ES-I3 (cell line): ENCODE results near the gene TTC9C.
A peak's percentile ranks its signal among the peaks of the same experiment; 100 is the strongest.
"Not testable (repeated sequence)": the region's sequence is repeated elsewhere in the genome, so short reads cannot be mapped to it uniquely, and the experiment has no call there.

Experiments
- H3K36me3 ChIP-seq: 2 replicates; pipeline ENCODE4 v1.6.1; 2013; ENCODE audit warnings: mild to moderate bottlenecking, low read length, control low read depth, moderate library complexity; ENCODE audit not compliant: insufficient read depth
- H3K4me1 ChIP-seq: 2 replicates; pipeline ENCODE4 v1.6.1; 2013; ENCODE audit warnings: mild to moderate bottlenecking, control low read depth, low read length; ENCODE audit not compliant: insufficient read depth
- H3K9ac ChIP-seq: 2 replicates; pipeline ENCODE4 v1.6.1; 2013; ENCODE audit warnings: low read depth, mild to moderate bottlenecking, low read length, moderate library complexity
- H3K9me3 ChIP-seq: 2 replicates; pipeline ENCODE4 v1.6.1; 2013; ENCODE audit warnings: mild to moderate bottlenecking, low read length, moderate library complexity; ENCODE audit not compliant: control insufficient read depth, insufficient read depth

Gene TTC9C, protein sequence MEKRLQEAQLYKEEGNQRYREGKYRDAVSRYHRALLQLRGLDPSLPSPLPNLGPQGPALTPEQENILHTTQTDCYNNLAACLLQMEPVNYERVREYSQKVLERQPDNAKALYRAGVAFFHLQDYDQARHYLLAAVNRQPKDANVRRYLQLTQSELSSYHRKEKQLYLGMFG

DNA sequence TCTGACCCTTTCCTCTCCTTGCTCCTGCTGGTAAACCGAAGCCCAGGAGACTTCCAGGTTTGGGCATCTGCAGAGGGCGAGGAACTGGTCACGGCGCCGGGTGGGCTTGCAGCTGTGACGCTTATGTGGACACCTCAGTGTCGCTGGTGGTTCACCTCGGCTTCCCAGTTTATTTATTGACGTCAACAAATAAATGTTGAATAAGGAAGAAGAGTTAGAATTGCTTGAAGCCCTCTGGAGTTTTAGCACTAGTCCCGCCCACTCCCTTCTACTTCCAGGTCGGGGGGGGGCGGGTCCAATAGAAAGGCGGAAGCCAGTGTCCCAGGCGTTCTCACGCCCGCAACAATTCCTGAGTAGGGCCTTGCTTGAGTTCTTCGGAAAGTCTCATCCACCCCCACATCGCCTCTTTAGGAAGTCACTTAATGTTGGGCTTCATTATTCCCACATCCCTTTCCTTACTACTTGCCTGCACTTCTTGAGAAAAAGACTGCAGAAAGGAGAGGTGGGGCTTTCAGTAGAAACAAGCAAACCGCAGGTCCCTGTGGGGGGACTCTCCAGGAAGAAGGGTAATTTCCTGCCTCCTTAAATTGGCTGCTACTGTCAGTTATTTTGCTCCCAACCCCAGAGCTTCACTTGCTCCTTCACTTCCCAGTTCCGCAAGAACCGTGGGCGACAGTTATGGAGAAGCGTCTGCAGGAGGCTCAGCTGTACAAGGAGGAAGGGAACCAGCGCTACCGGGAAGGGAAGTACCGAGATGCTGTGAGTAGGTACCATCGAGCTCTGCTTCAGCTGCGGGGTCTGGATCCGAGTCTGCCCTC is at the start of gene TTC9C:
TTC9C (plus strand) TSS at position 316 of the 818 bp plus-strand sequence; CDS start at position 679, 363 bp downstream.
- Histone ChIP-seq H3K4me1 (no peaks in the 10 kb centered on the region; the same call in 1 of the 2 replicates), H3K36me3 (peaks cover 9% of the 10 kb centered on the region), H3K9ac (peak within 1 kb of the TSS; percentile 69), H3K9me3 (no peaks in the 10 kb centered on the region)

DNA sequence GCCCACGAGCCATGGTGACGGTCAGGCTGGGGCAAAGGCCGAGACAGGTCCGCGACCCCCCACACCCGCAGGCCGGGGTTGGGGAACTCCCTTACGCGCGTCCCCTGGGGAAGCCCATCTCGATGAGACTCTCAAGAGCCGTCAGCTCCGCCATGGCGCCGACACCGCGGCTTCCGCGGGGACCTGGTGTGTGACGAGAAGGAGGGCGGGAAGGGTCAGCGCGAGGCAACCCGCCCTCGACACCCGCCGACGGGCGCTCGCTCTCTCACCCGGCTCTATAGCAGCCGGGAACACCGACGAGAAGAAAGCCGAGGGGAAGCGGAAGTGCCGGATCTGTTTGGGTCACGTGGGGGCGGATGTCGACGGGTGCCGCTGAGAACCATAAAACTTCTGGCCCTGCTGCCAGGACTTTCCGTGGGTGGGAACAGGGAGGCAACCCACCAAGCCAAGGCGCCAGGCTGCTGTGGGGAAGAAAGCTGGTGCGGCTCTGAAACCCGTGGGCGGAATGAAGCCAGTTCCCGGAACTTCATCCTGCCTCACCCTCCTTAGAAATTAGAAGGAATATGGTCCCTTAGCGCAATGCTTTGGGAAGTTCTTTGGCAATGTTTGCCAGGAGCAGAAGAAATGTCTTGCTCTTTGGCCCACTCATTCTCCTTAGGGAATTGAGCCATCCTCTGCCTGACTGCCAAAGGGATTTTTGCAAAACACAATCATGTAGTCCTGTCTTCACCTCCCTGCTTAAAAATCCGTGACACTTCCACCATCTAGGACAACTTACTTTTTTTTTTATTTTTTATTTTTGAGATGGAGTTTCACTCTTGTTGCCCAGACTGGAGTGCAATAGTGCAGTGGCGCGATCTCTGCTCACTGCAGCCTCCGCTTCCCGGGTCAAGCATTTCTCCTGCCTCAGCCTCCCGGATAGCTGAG is 49.3 kb upstream of the TTC9C start, which contains the start of gene UBXN1:
UBXN1 (minus strand) TSS at position 304 of the 927 bp plus-strand sequence; CDS start at position 154, 150 bp downstream.
- H3K4me1 ChIP-seq, result no peaks in the 10 kb centered on the region
- peak within 1 kb of the TSS; percentile 67 for H3K9ac ChIP-seq
- H3K9me3 ChIP-seq, result no peaks in the 10 kb centered on the region
- H3K36me3 ChIP-seq, result no peaks in the 10 kb centered on the region

DNA sequence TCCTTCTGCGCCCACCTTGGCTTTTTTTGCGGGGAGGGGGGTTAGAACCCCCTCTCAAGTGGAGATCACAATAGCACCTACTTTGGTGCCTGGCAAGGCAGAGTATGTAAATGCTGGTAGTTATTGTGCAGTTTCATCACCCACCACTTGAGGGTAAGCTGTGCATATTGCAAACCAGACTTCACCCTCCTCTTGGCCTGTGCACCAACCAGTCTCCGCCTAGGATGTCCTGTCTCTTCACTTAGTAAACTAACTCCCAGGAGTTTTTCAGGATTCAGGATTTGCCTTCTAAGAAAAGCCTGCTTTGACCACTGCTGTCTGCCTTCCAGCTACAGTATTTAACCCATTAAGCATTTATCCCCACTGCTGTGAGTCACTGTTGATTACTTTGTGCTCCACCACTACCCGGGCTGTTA is 47.5 kb upstream of the TTC9C start:
- no peaks in the 10 kb centered on the region for H3K36me3 ChIP-seq
- no peak overlapping the region for H3K9ac ChIP-seq
- no peaks in the 10 kb centered on the region for H3K9me3 ChIP-seq
- no peaks in the 10 kb centered on the region for H3K4me1 ChIP-seq

DNA sequence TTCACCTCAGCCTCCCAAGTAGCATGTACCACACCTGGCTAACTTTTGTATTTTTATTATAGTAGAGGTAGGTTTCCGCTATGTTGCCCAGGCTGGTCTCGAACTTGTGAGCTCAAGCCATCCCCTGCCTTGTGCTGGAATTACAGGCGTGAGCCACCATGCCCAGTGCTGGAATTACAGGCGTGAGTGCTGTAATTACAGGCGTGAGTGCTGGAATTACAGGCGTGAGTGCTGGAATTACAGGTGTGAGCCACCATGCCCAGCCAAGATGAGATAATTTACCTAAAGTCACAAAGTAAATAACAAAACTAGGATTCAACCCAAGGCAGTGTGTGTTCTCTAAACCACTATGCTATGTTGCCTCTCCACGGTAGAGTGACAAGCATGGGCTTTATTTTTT is 45.8 kb upstream of the TTC9C start:
- Histone ChIP-seq H3K4me1 (no peaks in the 10 kb centered on the region), H3K9me3 (no peaks in the 10 kb centered on the region), H3K9ac (no peak overlapping the region), H3K36me3 (no peaks in the 10 kb centered on the region)

DNA sequence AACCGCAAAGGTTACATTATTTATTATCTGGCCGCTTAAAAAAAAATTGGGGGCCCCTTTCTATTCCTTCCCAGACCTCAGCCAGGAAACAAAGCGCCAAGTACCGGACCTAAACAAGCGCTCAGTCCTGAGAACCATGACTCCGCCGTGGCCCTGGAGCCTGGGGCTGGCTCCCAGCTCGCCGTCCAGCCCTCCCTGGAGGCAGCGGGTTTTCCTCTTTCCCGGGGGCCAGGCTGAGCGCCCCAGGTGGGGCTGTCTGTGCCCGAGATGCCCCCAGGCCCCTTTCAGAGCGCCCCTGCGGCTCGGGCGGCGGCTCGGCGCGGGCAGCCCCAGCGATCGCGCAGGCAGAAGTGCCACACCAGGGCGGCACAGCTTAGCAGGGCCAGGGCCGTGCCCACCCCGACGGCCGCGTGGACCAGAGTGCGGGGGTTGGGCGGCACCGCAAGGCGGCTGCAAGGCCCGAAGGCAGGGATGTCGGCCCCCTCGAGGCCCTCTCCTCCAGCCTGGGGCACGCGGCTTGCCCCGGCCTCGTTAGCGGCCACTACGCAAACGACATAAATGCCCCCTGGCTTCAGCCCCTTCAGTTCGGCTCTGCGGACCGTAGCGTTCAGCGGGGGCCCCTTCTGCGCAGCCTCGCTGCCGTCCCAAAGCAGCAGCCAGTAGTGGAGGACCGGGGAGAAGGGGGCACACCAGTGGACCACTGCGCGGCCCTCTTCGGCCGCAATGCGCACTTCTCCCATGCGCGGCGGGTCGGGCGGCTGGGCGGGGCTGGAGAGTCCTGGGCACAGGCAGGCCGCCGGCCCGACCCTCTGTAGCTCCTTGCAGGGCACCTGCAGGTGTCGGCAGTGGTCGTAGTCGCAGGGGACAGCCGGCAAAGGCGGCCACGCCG is 40.5 kb upstream of the TTC9C start:
- Histone ChIP-seq H3K4me1 (peaks cover 18% of the 10 kb centered on the region), H3K9me3 (no peaks in the 10 kb centered on the region), H3K9ac (no peak overlapping the region), H3K36me3 (peaks cover 8% of the 10 kb centered on the region)

DNA sequence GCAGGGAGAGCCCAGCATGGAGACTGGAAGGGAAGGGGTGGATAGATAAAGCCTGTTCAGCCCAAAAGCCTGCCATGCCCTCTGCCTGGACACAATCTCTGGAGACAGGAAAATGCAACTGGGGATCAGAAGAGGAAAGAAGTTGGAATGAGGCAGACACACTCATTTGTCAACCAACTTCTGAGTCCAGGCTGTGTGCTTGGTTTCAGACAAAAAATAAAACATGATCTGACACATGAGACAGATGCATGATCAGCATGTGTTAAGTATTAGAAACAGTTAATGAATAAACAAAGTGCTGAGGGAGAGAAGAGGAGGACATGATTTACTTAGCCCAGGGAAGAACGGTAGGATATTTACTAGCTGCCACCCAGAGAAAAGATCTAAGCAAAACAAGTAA is 39.8 kb upstream of the TTC9C start:
- H3K9ac ChIP-seq, result no peak overlapping the region
- peaks cover 18% of the 10 kb centered on the region for H3K4me1 ChIP-seq
- peaks cover 8% of the 10 kb centered on the region for H3K36me3 ChIP-seq
- no peaks in the 10 kb centered on the region for H3K9me3 ChIP-seq

DNA sequence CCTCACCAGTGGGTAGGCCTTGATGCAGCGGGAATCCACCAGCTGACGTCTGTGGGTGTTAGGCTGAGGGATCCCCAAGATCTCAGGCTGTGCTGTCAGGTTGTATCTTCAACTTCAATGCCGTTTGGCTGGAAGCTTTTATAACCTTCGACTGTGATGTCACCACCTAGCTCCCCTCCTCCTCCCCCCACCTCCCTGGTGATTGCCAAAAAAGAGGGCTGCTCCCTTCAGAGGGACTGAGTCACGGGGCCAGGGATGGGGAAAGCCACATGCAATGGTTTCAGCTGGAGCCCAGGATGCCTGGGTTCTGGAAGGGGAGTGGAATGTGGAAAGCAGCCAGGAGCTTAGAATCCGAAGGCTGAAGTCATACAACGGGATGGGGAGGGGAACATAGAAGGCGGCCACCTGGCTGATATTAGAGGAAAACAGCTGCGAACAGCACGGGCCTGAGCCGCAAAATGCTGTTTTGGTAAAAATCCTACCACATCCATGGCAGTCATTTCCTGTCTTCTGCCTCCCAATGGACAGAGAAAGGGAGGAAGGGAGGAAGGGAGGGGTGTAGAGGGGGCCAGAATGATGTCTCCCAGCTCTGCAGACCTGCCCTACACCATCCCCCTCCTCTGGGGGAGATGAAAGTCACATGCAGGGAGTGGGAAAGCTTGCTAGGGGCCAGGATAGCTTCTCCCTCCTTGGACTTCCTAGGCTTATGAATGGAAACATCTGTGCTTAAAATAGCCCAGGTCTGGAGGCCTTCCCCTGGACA is 38.7 kb upstream of the TTC9C start, which contains the start of gene LRRN4CL:
LRRN4CL (minus strand) TSS at position 110 of the 763 bp plus-strand sequence. CDS start 1,022 bp downstream, outside the sequence.
- peaks cover 18% of the 10 kb centered on the region for H3K4me1 ChIP-seq
- no peak within 1 kb of the TSS for H3K9ac ChIP-seq
- no peaks in the 10 kb centered on the region for H3K9me3 ChIP-seq
- peaks cover 8% of the 10 kb centered on the region for H3K36me3 ChIP-seq

DNA sequence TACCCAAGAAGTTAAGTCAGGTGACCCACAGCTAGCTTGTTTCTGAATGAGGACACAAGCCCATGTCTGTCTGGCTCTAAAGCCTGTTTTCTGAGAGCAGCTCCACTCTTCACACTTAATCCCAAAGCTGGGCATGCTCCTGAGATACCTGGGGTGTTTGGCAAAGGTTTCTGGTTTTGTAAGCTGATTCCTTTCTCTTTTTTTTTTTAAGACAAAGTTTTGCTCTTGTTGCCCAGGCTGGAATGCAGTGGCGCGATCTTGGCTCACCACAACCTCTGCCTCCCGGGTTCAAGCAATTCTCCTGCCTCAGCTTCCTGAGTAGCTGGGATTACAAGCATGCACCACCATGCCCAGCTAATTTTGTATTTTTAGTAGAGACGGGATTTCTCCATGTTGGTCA is 34.7 kb upstream of the TTC9C start:
- not testable (repeated sequence) for H3K9ac ChIP-seq, H3K9me3 ChIP-seq, H3K36me3 ChIP-seq
- peaks cover 15% of the 10 kb centered on the region for H3K4me1 ChIP-seq

DNA sequence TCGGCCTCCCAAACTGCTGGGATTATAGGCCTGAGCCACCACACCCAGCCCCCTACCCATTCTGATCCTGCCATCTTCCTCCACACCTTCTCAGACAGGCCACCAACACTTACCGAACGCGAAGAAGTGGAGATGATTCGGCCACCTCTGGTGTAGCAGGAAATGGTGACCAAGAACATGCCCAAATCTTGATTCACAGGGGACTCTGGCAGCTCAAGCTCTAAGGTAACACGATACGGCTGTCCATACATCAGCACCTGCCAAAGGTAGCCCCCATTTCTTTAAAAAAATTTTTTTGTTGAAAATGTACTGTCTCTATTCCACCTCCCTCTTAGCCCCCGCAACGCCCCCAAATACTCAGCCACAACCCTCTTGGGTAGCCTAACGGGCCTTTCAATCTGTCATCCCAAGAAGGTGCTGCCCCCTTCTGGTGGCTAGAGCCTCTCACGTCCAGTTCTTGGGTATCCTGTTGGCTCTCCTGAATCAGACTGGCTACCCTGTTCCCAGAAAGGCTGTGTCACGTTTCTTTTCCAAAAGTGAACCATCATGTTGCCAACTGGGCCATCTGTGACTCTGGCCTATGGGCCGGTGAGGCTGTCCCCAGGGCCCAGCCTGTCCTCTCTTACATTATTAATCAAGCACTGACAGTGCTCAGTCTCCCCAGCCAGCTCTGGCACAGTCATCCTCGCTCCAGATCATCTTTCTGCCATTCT is 33.7 kb upstream of the TTC9C start:
- H3K36me3 ChIP-seq, result peaks cover 8% of the 10 kb centered on the region
- H3K4me1 ChIP-seq, result peaks cover 8% of the 10 kb centered on the region; the same call in 1 of the 2 replicates
- no peak overlapping the region for H3K9ac ChIP-seq
- H3K9me3 ChIP-seq, result no peaks in the 10 kb centered on the region

DNA sequence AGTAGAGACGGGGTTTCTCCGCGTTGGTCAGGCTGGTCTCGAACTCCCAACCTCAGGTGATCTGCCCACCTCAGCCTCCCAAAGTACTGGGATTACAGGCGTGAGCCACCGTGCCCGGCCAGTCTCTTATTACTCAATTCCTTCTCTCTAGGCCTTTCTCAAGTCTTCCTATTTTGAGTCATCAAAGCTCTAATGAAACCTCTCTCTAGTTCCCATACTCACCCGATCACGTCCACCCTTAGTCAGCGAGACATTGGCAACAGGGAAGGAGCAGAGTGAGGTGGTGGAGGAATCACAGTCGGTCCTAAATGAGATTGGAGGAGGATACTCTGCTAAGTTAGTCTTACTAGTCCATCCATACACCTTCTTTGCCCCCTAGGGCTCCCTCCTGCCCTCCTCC is 26.0 kb upstream of the TTC9C start:
- Histone ChIP-seq H3K4me1 (no peaks in the 10 kb centered on the region), H3K9ac (no peak overlapping the region), H3K9me3 (no peaks in the 10 kb centered on the region), H3K36me3 (no peaks in the 10 kb centered on the region; the same call in 1 of the 2 replicates)

DNA sequence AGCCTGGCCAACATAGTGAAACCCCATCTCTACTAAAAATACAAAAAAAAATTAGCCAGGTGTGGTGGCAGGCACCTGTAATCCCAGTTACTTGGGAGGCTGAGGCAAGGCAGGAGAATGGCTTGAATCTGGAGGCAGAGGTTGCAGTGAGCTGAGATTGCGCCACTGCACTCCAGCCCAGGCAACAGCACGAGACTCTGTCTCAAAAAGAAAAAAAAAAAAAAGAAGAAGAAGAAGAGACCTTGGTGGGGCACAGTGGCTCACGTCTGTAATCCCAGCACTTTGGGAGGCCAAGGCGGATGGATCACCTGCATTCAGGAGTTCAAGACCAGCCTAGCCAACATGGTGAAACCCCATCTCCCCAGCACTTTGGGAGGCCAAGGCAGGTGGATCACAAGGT is 24.4 kb upstream of the TTC9C start:
- H3K9me3 ChIP-seq, H3K4me1 ChIP-seq, H3K36me3 ChIP-seq, H3K9ac ChIP-seq: not testable (repeated sequence)

DNA sequence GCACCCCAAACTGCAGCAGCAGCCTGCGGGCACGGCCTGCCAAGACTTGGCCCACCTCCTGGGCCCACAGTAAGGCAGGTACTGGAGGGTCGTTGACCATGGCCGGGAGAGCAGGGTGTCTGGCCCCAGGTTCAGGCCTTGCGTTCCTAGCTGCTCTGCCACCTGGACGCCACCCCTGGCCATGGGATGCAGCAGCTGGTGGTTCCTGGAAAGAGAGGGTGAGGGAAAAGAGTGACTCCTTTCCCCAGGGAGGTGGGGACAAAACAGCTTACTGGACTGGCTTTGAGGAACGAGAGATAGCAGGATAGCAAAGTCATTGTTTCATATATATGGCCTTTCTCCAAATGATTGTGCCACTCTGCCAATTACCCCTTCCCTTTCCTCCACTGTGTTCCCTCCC is 22.9 kb upstream of the TTC9C start:
- H3K9me3 ChIP-seq, result no peaks in the 10 kb centered on the region
- H3K9ac ChIP-seq, result peak overlapping the region; percentile 74; the same call in 1 of the 2 replicates
- H3K4me1 ChIP-seq, result no peaks in the 10 kb centered on the region
- H3K36me3 ChIP-seq, result no peaks in the 10 kb centered on the region
